ENCODE results near the gene TRMT11.

TRMT11 gene

DNA sequence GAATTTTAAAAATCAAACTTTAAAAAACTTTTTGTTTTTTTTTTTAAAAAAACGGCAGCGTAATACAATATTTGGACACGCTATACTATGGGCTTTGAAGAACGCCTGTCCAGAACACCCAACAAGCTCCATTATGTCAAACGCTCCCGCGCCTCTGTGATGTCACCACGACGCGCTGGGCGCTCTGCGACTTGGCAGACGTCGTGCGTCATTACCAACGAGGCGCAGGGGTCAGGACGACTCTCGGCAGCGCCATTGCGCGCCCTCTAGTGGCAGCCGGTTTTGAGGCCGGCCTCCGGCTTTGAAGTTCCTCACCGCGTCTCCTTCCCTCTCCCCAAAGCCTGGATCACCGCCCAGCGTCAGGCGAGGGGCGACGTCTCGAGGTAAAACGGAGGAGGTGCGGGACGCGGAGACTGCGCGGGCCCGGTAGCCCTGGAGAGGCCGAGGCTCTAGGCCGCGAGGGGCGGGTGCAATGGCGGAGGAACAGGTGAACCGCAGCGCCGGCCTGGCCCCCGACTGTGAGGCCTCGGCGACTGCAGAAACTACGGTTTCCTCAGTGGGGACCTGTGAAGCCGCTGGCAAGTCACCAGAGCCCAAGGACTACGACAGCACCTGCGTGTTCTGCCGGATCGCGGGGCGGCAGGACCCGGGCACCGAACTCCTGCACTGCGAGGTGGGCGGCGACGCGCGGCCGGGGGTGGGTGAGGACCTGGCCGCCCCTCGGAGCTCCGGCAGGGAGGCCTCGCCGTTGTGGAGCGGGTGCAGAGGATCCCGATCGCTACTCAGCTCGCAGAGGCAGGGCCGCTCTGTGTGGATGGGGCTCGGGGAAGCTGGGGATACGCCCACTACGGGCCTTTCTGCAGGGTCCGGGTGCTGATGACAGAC is 29.6 kb upstream of the TRMT11 start, which contains the start of gene HINT3:
Gene HINT3, plus strand, starts transcription at position 265 of the 885 bp plus-strand sequence. Its CDS starts 208 bp downstream, at position 473.
- Histone ChIP-seq H3K9ac (peak within 1 kb of the TSS; percentile 95), H3K9me3 (ENCODE audit: control insufficient read depth, low read length) (no peaks in the 10 kb centered on the region), H3K79me2 (peaks cover 40% of the 10 kb centered on the region), H3K36me3 (ENCODE audit: control insufficient read depth, insufficient read depth, low read length) (no peaks in the 10 kb centered on the region), H3K4me1 (peaks cover 8% of the 10 kb centered on the region), H3K27ac (peak within 1 kb of the TSS; percentile 92), H3K4me2 (ENCODE audit: low read length) (peak within 1 kb of the TSS; percentile 76), H3K27me3 (ENCODE audit: control insufficient read depth, insufficient read depth, low read length) (no peaks in the 10 kb centered on the region), H2AFZ (peak within 1 kb of the TSS; percentile 97), H3K4me3 (ENCODE audit: low read depth, low read length) (peak within 1 kb of the TSS; percentile 95)
- peak; percentile 100 for TF ChIP-seq CTCF (IDR thresholded peaks at IDR 0.05)

GRCh38 chr6:125957391-125957693 is 29.0 kb upstream of the TRMT11 start:
- Histone ChIP-seq H3K27ac (peak overlapping the region; percentile 92), H3K36me3 (ENCODE audit: control insufficient read depth, insufficient read depth, low read length) (no peaks in the 10 kb centered on the region), H3K79me2 (peaks cover 40% of the 10 kb centered on the region), H3K9ac (peak overlapping the region; percentile 95), H3K4me1 (peaks cover 8% of the 10 kb centered on the region), H2AFZ (peak overlapping the region; percentile 97), H3K27me3 (ENCODE audit: control insufficient read depth, insufficient read depth, low read length) (no peaks in the 10 kb centered on the region), H3K4me2 (ENCODE audit: low read length) (peak overlapping the region; percentile 76), H3K9me3 (ENCODE audit: control insufficient read depth, low read length) (no peaks in the 10 kb centered on the region), H3K4me3 (ENCODE audit: low read depth, low read length) (peak overlapping the region; percentile 95)
- no peak for TF ChIP-seq CTCF (IDR thresholded peaks at IDR 0.05)

DNA sequence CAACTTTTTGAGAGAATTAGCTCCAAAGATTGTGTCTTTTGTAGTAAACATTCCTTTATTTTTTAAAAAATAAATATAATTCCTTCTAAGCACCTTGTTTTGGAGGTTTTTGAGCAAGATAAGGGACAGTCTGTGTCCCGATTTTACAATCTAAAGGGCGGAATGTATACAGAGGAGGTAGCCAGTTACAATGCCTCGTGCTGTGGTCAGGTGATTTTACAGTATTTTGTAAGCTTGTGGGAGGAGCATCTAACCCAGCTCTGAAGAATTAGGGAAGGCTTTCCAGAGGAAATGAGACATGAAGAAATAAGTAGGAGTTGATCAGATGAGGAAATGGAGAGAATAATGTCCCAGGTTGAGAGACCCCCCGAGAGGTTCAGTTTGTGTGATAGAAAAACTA is 28.5 kb upstream of the TRMT11 start:
- Histone ChIP-seq H3K9me3 (ENCODE audit: control insufficient read depth, low read length) (no peaks in the 10 kb centered on the region), H2AFZ (peak overlapping the region; percentile 97), H3K27me3 (ENCODE audit: control insufficient read depth, insufficient read depth, low read length) (no peaks in the 10 kb centered on the region), H3K9ac (no peak overlapping the region), H3K4me3 (ENCODE audit: low read depth, low read length) (peak overlapping the region; percentile 95), H3K36me3 (ENCODE audit: control insufficient read depth, insufficient read depth, low read length) (no peaks in the 10 kb centered on the region), H3K4me1 (peaks cover 11% of the 10 kb centered on the region), H3K4me2 (ENCODE audit: low read length) (peak overlapping the region; percentile 76), H3K27ac (peak overlapping the region; percentile 92), H3K79me2 (peaks cover 40% of the 10 kb centered on the region)
- TF ChIP-seq CTCF (IDR thresholded peaks at IDR 0.05), result no peak

- Histone ChIP-seq H3K4me1 (peaks cover 11% of the 10 kb centered on the region), H3K36me3 (ENCODE audit: control insufficient read depth, insufficient read depth, low read length) (no peaks in the 10 kb centered on the region), H3K4me2 (ENCODE audit: low read length) (no peak overlapping the region), H2AFZ (no peak overlapping the region), H3K4me3 (ENCODE audit: low read depth, low read length) (no peak overlapping the region), H3K27ac (no peak overlapping the region), H3K9ac (no peak overlapping the region), H3K9me3 (ENCODE audit: control insufficient read depth, low read length) (no peaks in the 10 kb centered on the region), H3K79me2 (peaks cover 40% of the 10 kb centered on the region), H3K27me3 (ENCODE audit: control insufficient read depth, insufficient read depth, low read length) (no peaks in the 10 kb centered on the region)
- TF ChIP-seq CTCF (IDR thresholded peaks at IDR 0.05), result no peak
These were observed 27.3 kb upstream of the TRMT11 start for GRCh38 chr6:125959041-125959440.

Measured in parathyroid adenoma (tissue), 2 donors.